Vagina (tissue), 2 donors: ENCODE measurements around the gene MKI67.

Experiments used
- CTCF ChIP-seq, 3 experiments: fragments of 450-650 bp in 2 of 3; fragments of 200-600 bp in 1 of 3; sonication (generic) in 1 of 3; IDR thresholded peaks; one replicate each; pipeline ENCODE4 v1.5.1; 2017 to 2019; ENCODE audit warnings: antibody characterized with exemption in 3 of 3, mild to moderate bottlenecking in 2 of 3, moderate library complexity in 2 of 3
- POLR2A ChIP-seq, 2 donors: fragments of 450-650 bp; IDR thresholded peaks; one replicate each; pipeline ENCODE4 v1.6.1; 2017; ENCODE audit warnings: antibody characterized with exemption in 2 of 2, mild to moderate bottlenecking in 2 of 2, moderate library complexity in 2 of 2
- POLR2AphosphoS5 ChIP-seq, 2 donors: sonication (generic); formaldehyde crosslinking; IDR thresholded peaks; one replicate each; pipeline ENCODE4 v1.9.0; 2017; ENCODE audit warnings: antibody characterized with exemption in 2 of 2, mild to moderate bottlenecking in 2 of 2, low read depth in 1 of 2; ENCODE audit not compliant: insufficient read depth in 1 of 2

GRCh38 chr10:128095027-128095752 lies 31.0 kb downstream of the MKI67 start:
- TF ChIP-seq POLR2A (IDR thresholded peaks at IDR 0.05) (no peak), CTCF (IDR thresholded peaks at IDR 0.05) (no peak), POLR2AphosphoS5 (IDR thresholded peaks at IDR 0.05; ENCODE audit: insufficient read depth in 1 of 2, low read depth in 1 of 2) (no peak)
